Activated T-cell treated with anti-CD3 and anti-CD28 coated beads, Interleukin-2, amount 50 U/mL, for 1 hour (primary cell): ENCODE results near the gene FN3K.
"Not testable (repeated sequence)": the region's sequence is repeated elsewhere in the genome, so short reads cannot be mapped to it uniquely, and the experiment has no call there.

Experiments
- DNase-seq: peaks from one replicate; pipeline ENCODE4 v3.0.0-alpha.2; 2020

The FN3K gene

DNA sequence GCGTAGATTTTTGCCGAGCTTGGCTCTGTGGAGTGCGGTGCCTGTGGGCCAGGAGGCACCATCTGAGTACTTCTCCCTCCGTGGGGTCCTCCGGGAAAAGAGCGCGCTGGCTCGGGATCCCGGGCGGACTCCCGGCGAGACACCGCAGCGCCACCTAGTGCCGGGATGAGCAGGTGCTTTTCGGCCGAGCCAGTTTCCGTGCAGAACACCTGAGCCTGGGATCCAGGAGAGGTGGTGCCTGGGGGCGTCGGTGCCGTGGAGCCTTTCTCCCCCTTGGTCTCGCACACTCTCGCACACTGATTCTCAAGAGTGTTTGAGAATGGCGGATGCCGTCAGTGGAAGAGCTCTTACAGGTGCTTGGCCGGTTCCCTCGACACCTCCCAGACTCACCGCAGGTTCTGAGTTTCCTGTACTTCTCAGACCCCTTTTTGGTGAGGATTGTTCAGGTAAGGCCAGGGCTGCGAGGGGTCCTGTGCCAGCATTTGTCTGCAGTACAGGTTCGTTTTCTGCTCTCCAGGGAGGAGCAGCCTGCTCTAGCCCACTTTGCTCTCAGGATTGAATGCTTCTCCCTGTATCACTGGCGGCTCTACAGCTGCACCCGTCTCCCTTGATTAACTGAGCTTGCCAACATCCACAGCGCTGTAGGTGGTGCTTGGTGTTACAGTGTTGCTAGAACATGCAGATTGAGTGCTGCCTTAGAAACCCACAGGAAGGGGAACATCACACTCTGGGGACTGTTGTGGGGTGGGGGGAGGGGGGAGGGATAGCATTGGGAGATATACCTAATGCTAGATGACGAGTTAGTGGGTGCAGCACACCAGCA is 39.8 kb downstream of the FN3K start:
- peak; percentile 55 for DNase-seq

GRCh38 chr17:82776454-82776853 is 41.0 kb downstream of the FN3K start:
- no peak for DNase-seq

DNA sequence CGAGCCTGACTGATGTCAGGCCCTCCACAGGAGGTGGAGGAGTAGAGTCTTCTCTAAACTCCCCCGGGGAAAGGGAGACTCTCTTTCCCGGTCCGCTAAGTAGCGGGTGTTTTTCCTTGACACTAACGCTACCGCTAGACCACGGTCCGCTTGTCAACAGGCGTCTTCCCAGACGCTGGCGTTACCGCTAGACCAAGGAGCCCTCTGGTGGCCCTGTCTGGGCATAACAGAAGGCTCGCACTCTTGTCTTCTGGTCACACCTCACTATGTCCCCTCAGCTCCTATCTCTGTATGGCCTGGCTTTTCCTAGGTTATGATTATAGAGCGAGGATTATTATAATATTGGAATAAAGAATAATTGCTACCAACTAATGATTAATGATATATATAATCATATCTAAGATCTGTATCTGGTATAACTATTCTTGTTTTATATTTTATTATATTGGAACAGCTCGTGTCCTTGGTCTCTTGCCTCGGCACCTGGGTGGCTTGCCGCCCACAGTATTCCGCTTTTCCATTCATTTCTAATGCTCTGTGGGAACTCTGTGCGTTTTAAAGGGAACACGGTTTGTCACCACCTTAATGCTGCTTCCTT is 42.5 kb downstream of the FN3K start:
- not testable (repeated sequence) for DNase-seq

DNA sequence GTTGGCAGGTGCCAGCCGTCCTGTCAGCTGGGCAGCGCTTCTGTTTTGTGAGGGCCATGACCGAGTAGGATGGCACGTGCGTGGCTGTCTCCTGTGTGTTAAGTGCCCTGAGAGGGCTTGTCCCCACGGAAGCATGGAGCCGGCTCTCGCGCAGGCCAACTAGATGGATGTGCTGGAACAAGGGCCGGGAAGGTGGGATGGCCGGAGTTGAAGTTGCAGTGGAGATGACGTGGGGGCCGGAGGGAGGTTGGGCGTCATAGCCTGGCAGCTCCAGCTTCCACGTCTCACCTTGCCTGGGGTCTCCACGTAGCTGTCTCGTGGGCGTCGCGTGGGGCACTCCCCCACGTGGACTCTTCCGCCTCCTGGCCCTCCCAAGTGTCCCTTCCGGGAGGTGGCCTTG is 44.1 kb downstream of the FN3K start:
- no peak for DNase-seq

DNA sequence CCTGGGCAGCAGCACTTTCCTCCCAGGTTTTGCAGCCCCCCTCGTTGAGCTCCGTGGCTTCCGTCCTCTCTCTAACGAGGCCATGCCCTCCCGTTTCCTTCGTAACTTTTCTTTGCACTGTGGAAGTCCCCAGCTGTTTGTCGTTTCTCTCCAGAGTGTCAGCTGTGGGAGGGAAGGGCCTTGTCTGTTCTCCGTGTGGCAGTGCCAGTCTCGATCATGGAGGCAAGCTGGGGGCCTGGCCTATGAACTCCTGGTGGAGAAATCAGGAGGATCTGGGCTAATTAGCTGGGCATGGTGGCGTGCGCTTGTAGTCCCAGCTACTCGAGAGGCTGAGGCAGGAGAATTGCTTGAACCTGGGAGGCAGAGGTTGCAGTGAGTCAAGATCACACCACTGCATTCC is 44.8 kb downstream of the FN3K start:
- DNase-seq: no peak

GRCh38 chr17:82780971-82781893 is 45.8 kb downstream of the FN3K start:
- DNase-seq: no peak

- peak; percentile 90 for DNase-seq
These were observed 46.5 kb downstream of the FN3K start for GRCh38 chr17:82781894-82782274.

GRCh38 chr17:82782657-82783207 is 47.3 kb downstream of the FN3K start:
- no peak for DNase-seq

DNA sequence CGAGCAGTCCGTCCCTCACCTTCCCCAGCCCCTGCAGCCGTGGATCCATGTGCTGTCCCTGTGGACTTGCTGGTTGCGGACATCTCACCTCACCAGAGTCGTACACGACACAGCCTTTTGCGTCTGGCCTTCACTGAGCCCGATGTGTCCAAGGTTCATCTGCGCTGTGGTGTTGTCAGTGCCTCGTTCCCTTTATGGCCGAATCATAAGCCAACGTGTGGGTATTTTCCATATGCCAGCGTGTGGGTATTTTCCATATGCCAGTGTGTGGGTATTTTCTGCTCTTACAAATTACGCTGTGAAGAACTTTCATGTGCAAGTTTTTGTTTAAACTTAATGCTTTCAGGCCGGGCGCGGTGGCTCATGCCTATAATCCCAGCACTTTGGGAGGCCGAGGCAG is 48.1 kb downstream of the FN3K start:
- DNase-seq: no peak

GRCh38 chr17:82785581-82785980 is 50.2 kb downstream of the FN3K start:
- DNase-seq: not testable (repeated sequence)

- DNase-seq: no peak
These were observed 51.0 kb downstream of the FN3K start for GRCh38 chr17:82786427-82786826.

- DNase-seq: no peak
These were observed 51.9 kb downstream of the FN3K start for GRCh38 chr17:82787081-82787848.

GRCh38 chr17:82788206-82789001 is 53.0 kb downstream of the FN3K start:
- no peak for DNase-seq

- no peak for DNase-seq
These were observed 53.7 kb downstream of the FN3K start for GRCh38 chr17:82789051-82789592.

- DNase-seq: no peak
These were observed 54.4 kb downstream of the FN3K start for GRCh38 chr17:82789806-82790205.

GRCh38 chr17:82790391-82790790 is 55.0 kb downstream of the FN3K start:
- DNase-seq: no peak

DNA sequence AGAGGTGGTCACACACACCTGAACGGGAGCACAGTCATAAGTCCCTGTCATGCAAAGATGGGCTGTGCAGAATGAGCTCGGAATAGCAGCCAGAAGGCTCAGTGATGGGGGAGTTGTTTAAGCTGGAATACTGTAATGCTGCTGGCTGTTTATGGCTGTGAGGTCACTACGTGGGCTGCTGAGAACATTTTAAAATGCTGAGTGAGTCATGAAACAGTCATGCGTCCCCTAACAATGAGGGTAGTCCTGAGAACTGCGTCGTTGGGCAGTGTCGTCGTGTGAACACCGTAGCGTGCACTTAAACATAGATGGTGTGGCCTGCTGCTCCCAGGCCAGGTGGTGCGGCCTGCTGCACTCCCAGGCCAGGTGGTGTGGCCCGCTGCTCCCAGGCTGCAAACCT is 56.1 kb downstream of the FN3K start:
- DNase-seq: no peak

GRCh38 chr17:82793974-82794630 is 58.7 kb downstream of the FN3K start:
- no peak for DNase-seq

- DNase-seq: no peak
These were observed 59.5 kb downstream of the FN3K start for GRCh38 chr17:82794781-82795482.

- no peak for DNase-seq
These were observed 60.2 kb downstream of the FN3K start for GRCh38 chr17:82795615-82796014.
